Gastrocnemius medialis (tissue), 4 donors: ENCODE results near the gene PTPRC.

Experiments used
- CTCF ChIP-seq, 5 experiments: fragments of 450-650 bp in 3 of 5; fragments of 200-600 bp in 2 of 5; sonication (generic) in 2 of 5; IDR thresholded peaks in 4 of 5; conservative IDR thresholded peaks in 1 of 5; 1 replicate in 4 of 5; 2 replicates in 1 of 5; pipeline ENCODE4 v1.5.1; 2016 to 2019; ENCODE audit warnings: antibody characterized with exemption in 5 of 5, mild to moderate bottlenecking in 3 of 5, moderate library complexity in 3 of 5
- POLR2A ChIP-seq, 2 donors: fragments of 450-650 bp; IDR thresholded peaks; one replicate each; pipeline ENCODE4 v1.6.1; 2017; ENCODE audit warnings: antibody characterized with exemption in 2 of 2, mild to moderate bottlenecking in 2 of 2, moderate library complexity in 2 of 2

GRCh38 chr1:198686069-198686728 is 47.4 kb downstream of the PTPRC start:
- TF ChIP-seq POLR2A (IDR thresholded peaks at IDR 0.05): no peak
- TF ChIP-seq CTCF (IDR thresholded peaks at IDR 0.05 in 4 of 5, conservative IDR thresholded peaks at IDR 0.05 in 1 of 5): peak in 1 of 5 experiments; percentile 10
